Activated CD8-positive, alpha-beta memory T cell treated with anti-CD3 and anti-CD28 coated beads for 24 hours (primary cell): ENCODE results near the gene SF3B5.
"Not testable (repeated sequence)": the region's sequence is repeated elsewhere in the genome, so short reads cannot be mapped to it uniquely, and the experiment has no call there.

ENCODE experiments used
- DNase-seq: peaks from one replicate; pipeline ENCODE4 v3.0.0-alpha.2; 2020

SF3B5 gene

DNA sequence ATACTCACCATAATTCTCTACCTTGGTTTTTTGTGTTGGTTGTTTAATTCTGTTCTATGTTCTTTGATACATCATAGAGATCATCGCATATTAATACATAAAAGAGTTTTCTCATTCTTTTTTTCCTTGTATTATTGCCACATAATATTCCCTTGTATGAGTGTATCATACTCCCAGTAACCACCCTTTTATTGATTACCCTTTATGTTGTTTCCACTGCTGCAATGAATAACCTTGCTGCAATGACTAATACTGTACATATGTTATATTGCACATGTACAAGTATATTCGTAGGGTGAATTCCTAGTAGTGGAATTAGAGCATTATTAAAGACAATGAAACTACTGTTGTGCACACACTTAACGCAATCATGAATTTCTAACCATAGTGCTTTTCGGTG, 9.1 kb upstream of the SF3B5 start:
- no peak for DNase-seq

DNA sequence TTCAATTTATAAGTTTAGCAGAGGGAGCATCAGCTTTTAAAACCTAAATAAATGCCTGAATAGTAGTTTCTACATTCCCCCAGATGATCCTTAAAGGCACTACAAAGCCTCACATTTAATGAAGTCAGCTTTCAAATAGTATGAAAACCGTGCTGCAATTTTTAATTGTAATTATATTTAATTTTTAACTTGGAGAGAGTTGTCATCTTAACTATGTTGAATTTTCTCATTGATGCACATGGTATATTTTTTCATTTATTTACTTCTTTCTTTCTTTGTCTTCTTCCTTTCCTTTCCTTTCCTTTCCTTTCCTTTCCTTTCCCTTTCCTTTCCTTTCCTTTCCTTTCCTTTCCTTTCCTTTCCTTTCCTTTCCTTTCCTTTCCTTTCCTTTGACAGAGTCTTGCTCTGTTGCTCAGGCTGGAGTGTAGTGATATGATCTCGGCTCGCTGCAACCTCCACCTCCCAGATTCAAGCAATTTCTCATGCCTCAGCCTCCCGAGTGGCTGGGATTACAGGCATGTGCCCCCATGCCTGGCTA, 7.7 kb upstream of the SF3B5 start:
- DNase-seq = no peak

DNA sequence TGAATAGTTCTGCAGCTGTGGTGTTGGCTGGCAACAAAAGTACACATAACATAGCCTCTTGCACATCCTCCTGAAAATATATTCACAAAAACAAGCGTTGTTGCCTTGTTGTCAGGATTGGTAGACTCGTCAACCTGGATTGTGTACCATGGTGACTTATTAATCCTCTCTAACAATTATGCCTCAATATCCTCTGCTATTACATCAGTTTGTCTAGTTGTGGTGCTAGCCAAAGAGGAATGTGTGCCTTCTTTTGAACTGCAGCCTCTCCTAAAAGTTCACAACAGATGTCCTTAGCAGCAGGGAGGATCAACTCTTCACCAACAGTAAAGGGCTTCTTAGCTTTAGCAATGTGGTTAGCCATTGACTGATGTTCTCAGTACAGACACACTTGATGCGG, 3.6 kb upstream of the SF3B5 start:
- DNase-seq = no peak

DNA sequence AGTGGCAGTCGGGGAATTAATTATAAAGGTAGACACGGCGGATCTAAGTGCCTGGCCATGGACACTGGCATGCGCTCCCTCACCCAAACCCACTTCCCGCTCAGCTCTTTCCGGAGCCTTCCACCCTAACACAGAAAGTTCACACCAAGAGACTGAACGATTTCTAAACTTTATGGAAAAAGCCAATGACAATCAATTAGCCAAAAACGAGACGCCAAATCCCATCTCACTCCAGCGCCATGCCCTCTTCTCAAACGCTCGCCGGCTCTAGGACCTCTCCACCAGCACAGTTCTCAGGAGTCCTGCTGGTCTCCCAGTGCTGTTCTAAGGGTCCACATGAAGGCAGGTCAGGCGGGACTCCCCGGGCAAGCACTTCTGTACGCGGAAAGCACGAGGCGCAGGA, 641 bp downstream of the SF3B5 start:
- DNase-seq = no peak

DNA sequence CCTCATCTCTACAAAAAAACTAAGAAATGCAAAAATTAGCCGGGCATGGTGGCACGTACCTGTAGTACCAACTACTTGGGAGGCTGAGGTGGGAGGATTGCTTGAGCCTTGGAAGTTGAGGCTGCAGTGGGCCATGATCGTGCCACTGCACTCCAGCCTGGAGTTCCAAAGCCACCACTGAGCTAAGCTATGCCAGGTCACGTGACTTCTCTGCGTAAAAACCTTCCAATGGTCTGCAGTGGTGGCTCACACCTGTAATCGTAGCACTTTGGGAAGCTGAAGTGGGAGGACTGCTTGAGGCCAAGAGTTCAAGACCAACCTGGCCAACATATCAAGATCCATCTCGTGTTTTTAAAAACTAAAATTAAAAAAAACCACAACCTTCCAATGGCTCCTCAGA, 1.7 kb downstream of the SF3B5 start:
- DNase-seq = no peak

DNA sequence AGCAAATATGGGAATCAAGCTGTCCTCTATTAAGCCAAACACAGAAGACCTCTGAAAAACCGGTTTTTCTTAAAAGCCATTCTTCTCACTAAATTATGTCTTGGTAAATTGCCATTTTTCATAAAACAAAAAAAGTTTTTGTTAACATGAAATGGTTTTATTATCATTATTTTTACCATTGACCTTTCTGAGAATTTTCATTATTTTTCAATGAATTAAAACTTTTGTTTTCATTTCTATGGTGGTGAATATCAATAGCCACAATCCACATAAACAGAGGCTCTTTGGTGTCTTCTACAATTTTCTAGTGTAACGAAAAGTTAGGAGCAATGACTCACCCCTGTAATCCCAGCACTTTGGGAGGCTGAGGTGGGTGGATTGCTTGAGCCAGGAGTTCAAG, 2.1 kb downstream of the SF3B5 start:
- no peak for DNase-seq

DNA sequence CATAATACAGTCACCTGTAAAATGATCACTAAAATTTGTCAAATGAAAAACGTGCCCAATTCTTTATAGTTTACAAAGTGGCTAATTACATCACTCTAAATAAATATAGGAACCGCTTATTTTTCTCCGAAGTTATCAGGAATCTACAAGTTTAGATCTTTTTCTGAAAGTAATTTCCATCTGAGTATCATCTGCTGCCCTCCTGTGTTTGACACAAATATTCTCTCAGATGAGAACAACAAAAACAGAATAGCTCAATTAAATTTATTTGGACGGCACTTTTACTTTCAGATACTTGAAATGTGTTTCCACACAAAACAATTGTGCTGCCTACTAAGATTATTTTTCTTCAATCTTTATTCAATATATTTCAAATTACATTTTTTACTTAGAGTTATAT, 5.0 kb downstream of the SF3B5 start:
- no peak for DNase-seq

DNA sequence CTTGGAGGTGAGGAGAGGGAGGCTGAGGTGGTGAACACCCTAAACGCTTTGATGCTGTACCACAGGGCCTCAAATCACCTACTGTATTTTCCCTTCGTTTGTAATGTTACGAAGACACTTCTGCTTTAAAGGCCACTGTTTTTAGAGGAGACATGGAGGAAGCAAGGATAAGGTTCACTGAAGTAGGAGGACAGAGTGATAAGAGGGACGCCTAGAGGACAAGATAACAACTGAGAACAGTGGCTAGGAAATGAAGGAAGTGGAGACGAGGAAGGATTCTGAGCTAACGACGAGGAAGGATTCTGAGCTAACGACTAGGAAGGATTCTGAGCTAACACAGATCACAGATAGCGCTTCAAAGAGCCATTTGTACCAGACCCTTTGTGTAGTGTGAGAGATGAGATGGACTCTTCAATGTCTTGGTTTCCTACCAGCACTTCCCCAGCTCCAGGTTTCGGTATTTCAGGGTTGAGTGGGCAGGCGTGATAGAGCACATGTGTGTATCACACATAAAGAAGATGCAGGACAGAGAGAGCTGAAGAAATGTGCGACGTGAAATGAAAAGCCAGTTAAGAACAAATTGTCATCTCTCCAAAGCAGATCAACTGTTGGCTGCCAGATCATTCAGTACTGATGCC, 7.5 kb downstream of the SF3B5 start:
- no peak for DNase-seq

DNA sequence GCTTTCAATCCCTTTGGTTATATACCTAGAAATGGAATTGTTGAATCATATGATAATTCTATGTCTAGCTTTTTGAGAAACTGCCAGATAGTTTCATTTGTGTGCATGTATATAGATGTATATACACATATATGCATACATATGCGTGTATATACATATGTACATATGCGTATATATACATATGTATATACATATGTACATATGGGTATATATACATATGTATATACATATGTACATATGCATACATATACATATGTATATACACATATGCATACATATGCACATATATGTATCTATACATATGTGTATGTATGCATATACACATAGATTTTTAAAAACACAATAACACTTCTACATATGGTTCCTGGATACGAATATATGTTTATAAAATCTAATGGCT, 8.4 kb downstream of the SF3B5 start:
- no peak for DNase-seq

DNA sequence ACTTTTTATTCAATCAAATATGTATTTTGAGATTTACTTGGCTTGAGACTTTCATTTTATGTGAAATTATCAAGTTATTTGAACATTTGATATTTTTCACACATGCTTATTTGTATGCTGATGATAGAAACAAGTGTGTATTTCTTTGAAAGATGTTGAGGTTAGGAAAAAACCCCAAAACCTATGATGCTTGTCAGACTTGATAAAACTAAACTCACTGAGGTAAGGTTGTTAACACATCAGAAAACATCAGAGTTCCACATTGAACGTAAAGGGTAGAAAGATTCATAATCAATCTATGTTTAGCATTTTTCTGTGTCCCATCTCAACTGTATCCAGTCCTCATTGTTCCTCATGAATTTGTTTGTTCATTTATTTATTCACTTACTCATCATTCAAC, 12.2 kb downstream of the SF3B5 start:
- no peak for DNase-seq

DNA sequence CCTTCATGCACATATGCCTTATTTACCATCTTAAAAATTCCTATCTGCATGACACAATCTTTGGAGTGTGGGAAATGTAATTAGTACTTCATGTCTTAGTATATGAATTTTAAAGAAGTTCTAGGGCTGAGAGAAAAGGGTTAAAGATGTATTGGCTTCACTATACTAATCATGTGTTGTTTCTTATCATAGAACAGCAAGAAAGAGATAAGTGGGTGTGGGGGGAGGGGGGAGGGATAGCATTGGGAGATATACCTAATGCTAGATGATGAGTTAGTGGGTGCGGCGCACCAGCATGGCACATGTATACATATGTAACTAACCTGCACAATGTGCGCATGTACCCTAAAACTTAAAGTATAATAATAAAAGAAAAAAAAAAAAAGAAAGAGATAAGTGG, 13.0 kb downstream of the SF3B5 start:
- not testable (repeated sequence) for DNase-seq

DNA sequence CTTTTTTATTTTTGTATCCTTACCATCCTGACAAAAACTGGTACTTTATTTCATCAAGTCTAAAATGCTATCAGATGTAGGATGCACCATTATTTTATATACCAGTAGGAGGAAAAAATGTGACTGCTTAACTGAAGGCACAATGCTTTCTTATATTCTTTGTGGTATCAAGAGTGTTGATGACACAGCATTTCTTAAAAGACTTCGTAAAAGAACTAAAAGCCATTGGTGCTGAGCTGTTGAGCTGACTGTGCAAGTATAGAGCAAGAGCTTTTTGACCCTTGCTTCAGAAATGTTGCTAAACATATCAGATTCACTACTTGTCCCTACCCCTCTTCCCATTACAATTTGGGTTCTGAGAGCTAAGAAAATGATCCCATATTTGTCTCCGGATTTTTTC, 17.5 kb downstream of the SF3B5 start:
- DNase-seq = no peak

DNA sequence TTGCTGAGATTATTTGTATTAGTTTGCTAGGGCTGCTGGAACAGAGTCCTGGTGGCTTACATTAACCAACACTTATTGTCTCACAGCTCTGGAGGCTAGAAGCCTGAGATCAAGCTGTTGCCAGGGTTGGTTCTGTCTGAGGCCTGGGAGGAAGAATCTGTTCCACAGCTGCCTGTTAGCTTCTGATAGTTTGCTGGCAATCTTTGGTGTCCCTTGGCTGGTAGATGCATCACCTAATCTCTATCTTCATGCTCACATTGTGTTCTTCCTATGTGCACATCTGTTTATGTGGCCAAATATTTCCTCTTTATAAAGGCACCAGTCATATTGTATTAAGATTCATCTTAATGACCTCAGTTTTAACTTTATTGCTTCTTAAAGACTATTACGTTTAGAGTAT, 19.5 kb downstream of the SF3B5 start:
- DNase-seq = no peak

DNA sequence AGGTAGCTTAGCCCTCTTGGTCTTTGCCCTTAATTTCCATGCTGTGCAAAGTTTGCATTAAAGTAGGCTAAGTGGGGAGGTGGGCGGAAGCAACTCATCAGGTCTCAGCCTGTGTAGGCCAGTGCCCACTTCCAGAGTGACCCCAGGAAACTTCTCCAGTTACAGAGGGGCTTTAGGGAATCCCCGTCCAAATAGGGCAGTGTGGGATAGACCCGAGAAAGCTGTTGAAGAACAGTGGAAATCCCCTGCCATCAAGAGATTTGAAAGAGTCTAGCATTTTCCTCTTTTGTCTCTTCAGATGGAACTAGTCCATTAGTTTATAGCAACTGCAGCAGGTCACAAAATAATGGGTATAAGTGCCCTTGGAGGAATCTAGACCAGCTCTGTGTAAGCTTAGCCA, 20.2 kb downstream of the SF3B5 start:
- no peak for DNase-seq

DNA sequence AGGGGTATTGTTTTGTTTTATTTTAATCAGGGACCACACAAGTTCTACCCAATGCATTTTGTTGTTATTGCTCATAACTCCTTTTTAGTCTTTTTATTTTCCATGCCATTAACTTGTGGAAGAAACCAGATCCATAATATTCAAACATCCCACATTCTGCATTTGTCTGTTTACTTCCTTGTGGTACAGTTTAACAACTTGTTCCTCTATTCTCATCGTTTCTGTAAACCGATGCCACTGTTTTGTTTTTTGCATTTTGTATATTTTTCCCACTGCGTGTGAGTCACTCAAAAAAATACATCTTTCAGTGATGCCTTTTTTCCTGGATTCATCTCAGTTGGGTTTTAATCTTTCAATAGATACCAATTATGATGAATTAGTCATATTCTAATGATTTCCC, 22.3 kb downstream of the SF3B5 start:
- no peak for DNase-seq

DNA sequence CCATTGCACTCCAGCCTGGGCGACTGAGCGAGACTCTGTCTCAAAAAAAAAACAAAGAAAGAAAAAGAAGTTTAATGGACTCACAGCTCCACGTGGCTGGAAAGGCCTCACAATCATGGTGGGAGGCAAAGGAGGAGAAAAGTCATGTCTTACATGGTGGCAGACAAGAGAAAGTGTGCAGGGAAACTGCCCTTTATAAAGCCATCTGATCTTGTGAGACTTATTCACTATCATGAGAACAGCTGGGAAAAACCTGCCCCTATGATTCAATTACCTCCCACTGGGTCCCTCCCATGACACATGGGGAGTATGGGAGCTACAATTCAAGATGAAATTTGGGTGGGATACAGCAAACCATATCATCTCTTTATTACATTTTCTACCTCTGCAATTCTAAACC, 25.9 kb downstream of the SF3B5 start:
- no peak for DNase-seq

DNA sequence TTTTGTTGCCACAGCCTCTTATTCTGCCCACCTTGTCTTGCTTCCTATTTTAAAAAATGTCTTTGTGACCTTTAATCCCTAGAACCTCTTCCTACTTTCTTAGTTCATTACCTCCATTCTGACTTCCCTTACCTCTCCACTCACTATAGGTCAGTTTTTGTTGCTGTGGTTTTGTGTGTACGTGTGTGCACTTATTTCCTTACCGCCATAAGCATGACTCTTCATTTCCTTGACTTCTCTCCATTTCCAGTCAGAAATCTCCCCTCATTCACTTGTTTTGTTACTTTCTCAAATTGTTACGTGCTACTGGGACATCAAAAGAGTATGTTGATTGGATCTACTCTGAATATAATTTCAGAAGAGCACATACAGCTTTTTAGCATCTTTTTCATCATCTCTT, 26.6 kb downstream of the SF3B5 start:
- no peak for DNase-seq

DNA sequence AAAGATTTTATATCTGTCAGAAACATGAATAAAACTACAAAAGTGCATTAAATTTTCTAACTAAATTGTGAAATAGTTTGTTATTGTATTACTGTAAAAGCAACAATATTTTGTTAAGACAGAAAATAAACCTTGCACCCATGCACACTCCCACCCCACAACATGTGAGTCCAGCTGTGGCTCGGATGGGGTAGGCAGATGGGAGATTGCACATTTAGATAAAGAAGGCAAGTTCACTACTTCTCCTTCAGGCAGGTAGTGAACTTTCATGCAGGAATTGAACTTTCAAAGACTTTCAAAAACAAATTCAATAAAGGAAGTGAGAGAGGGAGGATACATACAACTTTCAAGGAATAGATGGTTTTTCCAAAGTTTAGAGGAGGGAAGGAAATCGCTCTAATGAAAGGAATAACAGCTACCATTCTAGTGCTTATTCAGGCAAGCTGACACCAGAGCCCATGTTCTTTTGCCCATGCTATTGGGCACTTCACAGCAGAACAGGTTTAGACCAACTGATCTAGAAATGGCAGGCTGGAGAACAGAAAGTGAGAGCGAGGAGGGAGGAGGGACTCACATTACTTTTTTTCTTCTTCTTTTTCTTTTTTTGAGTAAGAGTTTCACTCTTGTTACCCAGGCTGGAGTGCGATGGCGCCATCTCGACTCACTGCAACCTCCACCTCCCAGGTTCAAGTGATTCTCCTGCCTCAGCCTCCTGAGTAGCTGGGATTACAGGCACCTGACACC, 28.5 kb downstream of the SF3B5 start:
- no peak for DNase-seq

DNA sequence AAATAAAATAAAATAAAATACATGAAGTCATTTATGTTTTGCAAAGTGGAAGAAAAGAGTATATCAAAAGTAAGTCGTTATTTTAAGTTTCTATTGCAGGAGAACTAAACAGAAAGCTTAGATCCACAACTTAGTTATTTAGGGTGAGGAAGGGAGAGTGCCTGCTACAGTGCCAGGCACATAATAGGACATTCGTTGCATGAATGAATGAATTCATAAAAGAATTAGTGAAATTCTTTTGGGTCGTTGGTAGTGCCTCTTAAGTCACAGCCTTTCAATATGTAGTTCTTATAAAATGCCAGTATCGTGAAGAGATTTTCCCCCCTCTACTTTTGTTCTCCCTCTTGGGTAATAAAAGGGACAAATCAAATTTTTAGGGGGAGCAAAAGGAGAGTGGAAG, 29.1 kb downstream of the SF3B5 start:
- DNase-seq = no peak

DNA sequence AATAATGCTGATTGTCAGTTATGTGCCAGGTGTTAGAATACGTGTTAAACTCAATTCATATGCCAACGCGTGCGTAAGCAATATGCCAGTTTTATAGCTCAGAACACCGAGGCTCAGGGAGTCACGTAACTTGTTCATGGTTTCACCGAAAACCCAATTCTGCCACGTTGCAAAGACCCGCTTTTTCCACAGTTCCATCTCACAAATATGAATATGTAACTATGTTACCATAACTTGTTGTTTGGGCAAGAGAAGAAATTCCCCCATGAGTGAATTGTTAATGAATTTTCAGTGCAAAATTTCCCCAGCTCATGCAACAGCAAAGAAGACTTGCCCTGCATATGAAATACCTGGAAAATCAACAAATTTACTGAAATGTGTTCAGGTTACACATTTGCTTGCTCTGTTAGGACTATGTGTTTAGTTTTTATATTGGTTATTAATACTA, 30.1 kb downstream of the SF3B5 start:
- DNase-seq = no peak

DNA sequence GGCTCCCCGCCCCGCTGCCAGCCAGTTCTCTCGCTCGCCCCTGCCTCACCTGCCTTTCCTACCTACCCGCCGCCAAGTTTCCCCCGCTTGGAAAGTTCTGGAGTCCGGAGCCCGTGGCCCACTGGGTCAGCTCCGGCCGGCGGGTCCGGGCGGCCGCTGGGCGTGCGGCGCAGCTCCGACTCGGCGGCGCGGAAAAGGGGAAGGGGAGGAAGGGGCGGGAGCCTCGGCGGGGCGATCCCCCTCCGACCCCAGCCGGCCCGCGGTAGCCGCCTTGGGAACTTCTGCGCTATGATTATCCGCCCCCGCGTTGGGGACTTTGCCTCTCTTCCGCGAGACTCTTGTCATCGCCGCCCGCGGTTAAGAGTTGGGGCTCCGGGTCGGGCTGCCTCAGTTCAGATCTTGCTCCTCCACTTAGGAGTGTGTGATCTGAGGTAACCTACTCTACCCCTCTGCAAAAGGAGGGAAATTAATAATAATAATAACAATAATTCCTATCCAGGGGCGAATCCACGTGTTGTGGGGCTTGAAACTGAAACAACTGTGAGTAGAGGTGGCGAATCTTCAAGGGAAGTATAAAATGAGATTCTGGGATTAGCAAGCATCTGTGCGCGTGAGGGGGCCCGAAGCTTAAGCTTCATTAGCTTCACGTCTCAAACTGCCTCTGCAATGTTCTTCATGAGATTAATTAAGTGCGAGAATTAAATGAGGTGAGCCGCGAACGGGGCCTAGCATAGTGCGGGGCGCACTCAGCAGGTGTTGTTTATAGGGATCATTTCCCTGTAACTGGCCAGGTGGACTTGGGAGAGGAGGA, 30.8 kb downstream of the SF3B5 start:
- DNase-seq = peak; percentile 87

DNA sequence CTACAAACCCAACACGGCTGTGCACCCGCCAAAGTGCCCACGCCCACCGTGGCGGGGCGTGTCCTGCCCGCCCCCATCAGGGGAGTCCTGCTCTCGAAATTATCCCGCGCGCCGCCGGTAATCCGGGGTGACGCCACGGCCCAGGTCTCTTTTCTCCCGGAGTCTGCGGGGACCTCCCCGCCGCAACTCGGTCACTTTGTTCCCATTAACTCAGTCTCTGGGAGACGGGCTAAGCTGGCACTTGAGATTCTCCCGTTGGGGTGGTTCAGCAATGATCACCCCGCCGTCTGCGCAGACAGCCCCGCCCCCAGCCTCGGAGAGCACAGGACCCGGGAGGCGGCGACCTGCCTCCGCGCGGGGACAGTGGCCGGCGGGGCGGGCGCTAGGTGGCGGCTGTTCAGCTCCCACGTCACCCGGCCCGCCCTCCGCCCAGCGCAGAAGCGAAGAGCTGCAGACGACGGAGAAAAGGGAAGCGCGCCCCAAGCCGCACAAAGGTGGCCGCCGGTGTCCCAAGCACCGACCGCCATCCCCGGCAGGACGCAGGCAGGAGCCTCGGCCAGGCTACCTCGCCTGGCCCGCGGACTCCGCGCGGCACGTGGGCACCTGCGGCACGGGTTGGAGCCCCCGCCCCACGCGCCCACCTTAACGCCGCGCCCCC, 31.5 kb downstream of the SF3B5 start:
- peak; percentile 93 for DNase-seq

DNA sequence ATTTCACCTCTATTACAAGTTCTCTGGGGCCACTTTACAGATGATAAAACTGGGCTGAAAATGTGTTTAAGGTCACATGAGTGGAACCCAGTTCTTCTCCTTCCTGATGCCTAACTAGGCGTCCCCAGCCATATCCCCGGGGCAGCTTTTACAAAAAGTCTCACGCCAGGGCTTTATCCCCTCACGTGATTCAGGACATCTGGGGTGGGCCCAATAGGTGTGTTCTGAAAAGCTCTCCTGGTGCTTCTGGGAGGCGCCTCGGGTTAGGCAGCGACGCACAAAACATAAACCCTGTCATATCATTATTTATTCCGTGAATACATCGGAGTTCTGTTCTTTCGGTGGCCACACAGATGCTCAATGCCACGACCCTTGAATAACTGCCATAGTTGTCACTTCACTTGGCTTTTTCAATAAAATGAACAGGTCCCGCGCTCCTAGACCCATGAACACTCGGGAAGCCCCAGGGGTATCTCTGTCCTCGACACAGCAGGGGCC, 32.1 kb downstream of the SF3B5 start:
- no peak for DNase-seq
